ENCODE data around the gene LGALS7. TPM values are rescaled to one million over a fixed set of nuclear protein-coding genes. Genes with fewer than 3 reads are reported as not detected.
"Not testable (repeated sequence)": the region's sequence is repeated elsewhere in the genome, so short reads cannot be mapped to it uniquely, and the experiment has no call there.

Gene LGALS7
- total and polyA plus RNA-seq, 8 donors, result 1.7 to 1,381 (median 2.0) TPM; not detected in 5

GRCh38 chr19:38769635-38770211 is 3.6 kb downstream of the LGALS7 start:
- peak; percentile 92 to 96 for DNase-seq
- Histone ChIP-seq H3K27ac (peak overlapping the region; percentile 11 to 74 (median 65)), H3K9me3 (no peaks in the 10 kb centered on the region), H3K4me1 (peaks cover 0 to 12% (median 8%) of the 10 kb centered on the region in 4 donors), H3K4me3 (peak overlapping the region; percentile 28 to 38 (median 35)), H3K36me3 (no peaks in the 10 kb centered on the region), H3K27me3 (no peaks in the 10 kb centered on the region)
- WGBS, 5 donors, result 13 to 49% (median 14%) methylated on average over 5 to 42 of the region's 42 CpGs
- intact Hi-C loops (cut with DNase I; ENCODE audit: low total_unique reads), result no loop called here
- TF ChIP-seq POLR2AphosphoS5 (IDR thresholded peaks at IDR 0.05) (peak; percentile 47 to 93 (median 76)), EP300 (IDR thresholded peaks at IDR 0.05) (no peak), CTCF (IDR thresholded peaks at IDR 0.05) (peak in 6 of 7 experiments; percentile 28 to 93 (median 85))

GRCh38 chr19:38766276-38767047 is 6.9 kb downstream of the LGALS7 start:
- H3K36me3 ChIP-seq, result no peaks in the 10 kb centered on the region
- H3K27me3 ChIP-seq, result no peaks in the 10 kb centered on the region
- no peaks in the 10 kb centered on the region for H3K9me3 ChIP-seq
- intact Hi-C loops (cut with DNase I; ENCODE audit: low total_unique reads), result no loop called here
- 82 to 90% (median 89%) methylated on average over 10 of the region's 10 CpGs for WGBS, 5 donors
- H3K27ac ChIP-seq, result no peak overlapping the region
- DNase-seq, result no peak
- peaks cover 0 to 12% (median 8%) of the 10 kb centered on the region in 4 donors for H3K4me1 ChIP-seq
- no peak overlapping the region for H3K4me3 ChIP-seq
- TF ChIP-seq EP300 (IDR thresholded peaks at IDR 0.05) (no peak), POLR2A (IDR thresholded peaks at IDR 0.05) (no peak), CTCF (IDR thresholded peaks at IDR 0.05) (no peak), POLR2AphosphoS5 (IDR thresholded peaks at IDR 0.05) (no peak)

- Histone ChIP-seq H3K27me3 (no peaks in the 10 kb centered on the region), H3K4me1 (peaks cover 0 to 12% (median 8%) of the 10 kb centered on the region in 4 donors), H3K4me3 (no peak overlapping the region), H3K9me3 (no peaks in the 10 kb centered on the region), H3K36me3 (no peaks in the 10 kb centered on the region), H3K27ac (no peak overlapping the region)
- 92 to 98% (median 97%) methylated on average over 2 of the region's 2 CpGs for WGBS, 5 donors
- no peak for DNase-seq
- TF ChIP-seq POLR2AphosphoS5 (IDR thresholded peaks at IDR 0.05) (no peak), EP300 (IDR thresholded peaks at IDR 0.05) (no peak), POLR2A (IDR thresholded peaks at IDR 0.05) (no peak), CTCF (IDR thresholded peaks at IDR 0.05) (no peak)
- intact Hi-C loops (cut with DNase I; ENCODE audit: low total_unique reads), result no loop called here
Observed at GRCh38 chr19:38765214-38765613, 8.1 kb downstream of the LGALS7 start.

DNA sequence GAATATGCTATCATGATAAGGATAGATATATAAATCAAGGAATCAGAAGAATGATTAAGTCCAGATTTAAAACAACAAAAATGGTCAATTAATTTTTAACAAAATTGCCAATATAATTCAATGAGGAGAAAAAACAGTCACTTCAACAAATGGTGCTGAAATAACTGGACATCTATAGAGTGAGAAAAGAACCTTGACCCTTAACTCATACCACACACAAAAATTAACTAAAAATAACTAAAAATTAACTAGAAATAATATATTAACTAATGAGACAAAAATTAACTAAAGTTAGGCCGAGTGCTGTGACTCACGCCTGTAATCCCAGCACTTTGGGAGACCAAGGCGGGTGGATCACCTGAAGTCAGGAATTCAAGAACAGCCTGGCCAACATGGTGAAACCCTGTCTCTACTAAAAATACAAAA is 9.5 kb downstream of the LGALS7 start:
- intact Hi-C loops (cut with DNase I; ENCODE audit: low total_unique reads), result no loop called here
- H3K4me3 ChIP-seq, result no peak overlapping the region
- H3K27me3 ChIP-seq, result no peaks in the 10 kb centered on the region
- H3K27ac ChIP-seq, result no peak overlapping the region
- no peaks in the 10 kb centered on the region for H3K9me3 ChIP-seq
- no peak for TF ChIP-seq POLR2A (IDR thresholded peaks at IDR 0.05)
- no peak for TF ChIP-seq CTCF (IDR thresholded peaks at IDR 0.05)
- no peak for TF ChIP-seq EP300 (IDR thresholded peaks at IDR 0.05)
- TF ChIP-seq POLR2AphosphoS5 (IDR thresholded peaks at IDR 0.05), result no peak
- 84 to 94% (median 92%) methylated on average over 3 of the region's 3 CpGs for WGBS, 5 donors
- DNase-seq, result no peak
- no peaks in the 10 kb centered on the region for H3K4me1 ChIP-seq
- H3K36me3 ChIP-seq, result no peaks in the 10 kb centered on the region

DNA sequence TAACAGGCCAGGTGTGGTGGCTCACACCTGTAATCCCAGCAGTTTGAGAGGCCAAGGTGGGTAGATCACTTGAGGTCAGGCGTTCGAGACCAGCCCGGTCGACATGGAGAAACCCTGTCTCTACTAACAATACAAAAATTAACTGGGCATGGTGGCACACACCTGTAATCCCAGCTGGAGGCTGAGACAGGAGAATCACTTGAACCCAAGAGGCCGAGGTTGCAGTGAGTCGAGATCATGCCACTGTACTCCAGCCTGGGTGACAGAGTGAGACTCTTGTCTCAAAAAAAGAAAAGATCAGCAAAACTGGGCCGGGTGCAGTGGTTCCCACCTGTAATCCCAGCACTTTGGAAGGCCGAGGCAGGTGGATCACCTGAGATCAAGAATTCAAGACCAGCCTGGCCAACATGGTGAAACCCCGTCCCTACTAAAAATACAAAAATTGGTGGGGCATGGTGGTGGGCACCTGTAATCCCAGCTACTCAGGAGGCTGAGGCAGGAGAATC is 11.4 kb downstream of the LGALS7 start:
- H3K27me3 ChIP-seq; H3K4me1 ChIP-seq; DNase-seq; H3K36me3 ChIP-seq; H3K4me3 ChIP-seq; intact Hi-C loops (cut with DNase I; ENCODE audit: low total_unique reads); H3K27ac ChIP-seq; H3K9me3 ChIP-seq: not testable (repeated sequence)
- 94 to 96% (median 96%) methylated on average over 9 of the region's 9 CpGs for WGBS, 5 donors

DNA sequence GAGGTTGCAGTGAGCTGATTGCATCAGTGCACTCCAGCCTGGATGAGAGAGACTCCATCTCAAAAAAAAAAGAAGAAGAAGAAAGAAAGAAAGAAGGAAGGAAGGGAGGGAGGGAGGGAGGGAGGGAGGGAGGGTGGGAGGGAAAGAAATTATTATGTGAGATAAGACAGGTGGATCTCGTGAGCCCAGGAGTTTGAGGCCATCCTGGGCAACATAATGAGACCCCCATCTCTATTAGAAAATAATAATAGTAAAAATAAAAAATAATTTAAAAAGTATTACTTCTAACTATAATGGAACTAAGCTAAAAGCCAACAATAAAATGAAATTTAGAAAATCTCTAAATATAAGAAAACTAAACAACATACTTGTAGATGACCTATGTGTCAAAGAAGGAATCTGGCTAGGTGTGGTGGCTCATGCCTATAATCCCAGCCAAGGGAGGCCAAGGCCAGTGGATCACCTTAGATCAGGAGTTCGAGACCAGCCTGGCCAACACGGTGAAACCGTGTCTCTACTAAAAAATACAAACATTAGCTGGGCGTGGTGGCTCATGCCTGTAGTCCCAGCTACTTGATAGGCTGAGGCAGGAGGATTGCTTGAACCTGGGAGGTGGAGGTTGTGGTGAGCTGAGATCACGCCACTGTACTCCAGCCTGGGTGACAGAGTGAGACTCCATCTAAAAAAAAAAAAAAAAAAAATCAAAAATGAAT is 12.4 kb downstream of the LGALS7 start:
- H3K9me3 ChIP-seq; H3K4me3 ChIP-seq; intact Hi-C loops (cut with DNase I; ENCODE audit: low total_unique reads); H3K36me3 ChIP-seq; H3K27ac ChIP-seq; H3K27me3 ChIP-seq; H3K4me1 ChIP-seq; DNase-seq: not testable (repeated sequence)
- 49 to 74% (median 66%) methylated on average over 6 of the region's 6 CpGs for WGBS, 5 donors
